NB4 (cell line): ENCODE results near the gene NPHP4.

Source experiments
- DNase-seq: peaks from one replicate; pipeline ENCODE4 v3.0.0; 2010; ENCODE audit warnings: low read depth
- H3K4me3 ChIP-seq: one replicate; pipeline ENCODE4 v1.5.1; 2011; ENCODE audit warnings: mild to moderate bottlenecking, low read depth, low read length, moderate library complexity
- CTCF ChIP-seq: IDR thresholded peaks from one replicate; pipeline ENCODE4 v1.5.1; 2012; ENCODE audit warnings: low read depth, low read length
- MAX ChIP-seq: IDR thresholded peaks from 2 replicates; pipeline ENCODE4 v1.6.1; 2011; ENCODE audit warnings: low read depth, low read length
- MYC ChIP-seq: IDR thresholded peaks from 2 replicates; pipeline ENCODE4 v1.6.1; 2011; ENCODE audit warnings: low read depth, low read length
- POLR2A ChIP-seq: IDR thresholded peaks from 2 replicates; pipeline ENCODE4 v1.6.1; 2011; ENCODE audit warnings: mild to moderate bottlenecking; ENCODE audit not compliant: insufficient read length; ENCODE audit errors: extremely low read depth

NPHP4 gene

GRCh38 chr1:5889462-5889861 is 102.8 kb downstream of the NPHP4 start:
- no peak for DNase-seq
- no peak overlapping the region for H3K4me3 ChIP-seq
- TF ChIP-seq MYC (no peak), CTCF (no peak), POLR2A (no peak), MAX (no peak)

- DNase-seq: no peak
- TF ChIP-seq MAX (no peak), POLR2A (no peak), MYC (no peak), CTCF (no peak)
- no peak overlapping the region for H3K4me3 ChIP-seq
These were observed 103.5 kb downstream of the NPHP4 start for GRCh38 chr1:5888606-5889211.

- no peak for DNase-seq
- TF ChIP-seq MAX: no peak
- no peak for TF ChIP-seq MYC
- TF ChIP-seq CTCF: no peak
- TF ChIP-seq POLR2A: no peak
- H3K4me3 ChIP-seq: no peak overlapping the region
These were observed 104.3 kb downstream of the NPHP4 start for GRCh38 chr1:5887971-5888361.

GRCh38 chr1:5887349-5887970 is 104.8 kb downstream of the NPHP4 start:
- H3K4me3 ChIP-seq: no peak overlapping the region
- TF ChIP-seq MAX: no peak
- no peak for TF ChIP-seq CTCF
- TF ChIP-seq POLR2A: no peak
- TF ChIP-seq MYC: no peak
- no peak for DNase-seq

- TF ChIP-seq CTCF: no peak
- TF ChIP-seq MYC: no peak
- no peak for TF ChIP-seq MAX
- TF ChIP-seq POLR2A: no peak
- no peak overlapping the region for H3K4me3 ChIP-seq
- no peak for DNase-seq
These were observed 105.5 kb downstream of the NPHP4 start for GRCh38 chr1:5886541-5887348.
